H4 (cell line): Measurements from ENCODE around the gene MACROD2. TPM values are rescaled to one million over a fixed set of nuclear protein-coding genes. Genes with fewer than 3 reads are reported as not detected.

Experiments
- DNase-seq: peaks from one replicate; pipeline ENCODE4 v3.0.0-alpha.2; 2015; ENCODE audit warnings: low spot score
- total RNA-seq: library from RNA; depleted of rRNA; stranded (reverse); fragments of >200 nt; shearing (Covaris generic); gene quantifications from 2 replicates; pipeline ENCODE4 v1.2.3, GENCODE V29; 2014

Gene MACROD2
- total RNA-seq, 1 experiment from 2014 or later = 1.2 TPM

- DNase-seq = no peak
These were observed 2055.1 kb downstream of the MACROD2 start for GRCh38 chr20:16050366-16050765.

- DNase-seq = no peak
These were observed 2056.7 kb downstream of the MACROD2 start for GRCh38 chr20:16051968-16052367.

GRCh38 chr20:16052456-16052855, 2057.1 kb downstream of the MACROD2 start:
- no peak for DNase-seq

GRCh38 chr20:16054985-16055384, 2059.7 kb downstream of the MACROD2 start:
- DNase-seq = no peak

- DNase-seq = no peak
These were observed 2062.3 kb downstream of the MACROD2 start for GRCh38 chr20:16057651-16058050.

- DNase-seq = no peak
These were observed 2063.0 kb downstream of the MACROD2 start for GRCh38 chr20:16058268-16058667.

- DNase-seq = no peak
These were observed 2064.5 kb downstream of the MACROD2 start for GRCh38 chr20:16059841-16060240.

GRCh38 chr20:16061351-16061750, 2066.0 kb downstream of the MACROD2 start:
- no peak for DNase-seq

GRCh38 chr20:16062661-16063581, 2067.6 kb downstream of the MACROD2 start:
- DNase-seq = no peak

- DNase-seq = no peak
These were observed 2068.6 kb downstream of the MACROD2 start for GRCh38 chr20:16063881-16064280.

GRCh38 chr20:16064989-16065707, 2069.8 kb downstream of the MACROD2 start:
- no peak for DNase-seq

GRCh38 chr20:16066571-16066970, 2071.3 kb downstream of the MACROD2 start:
- no peak for DNase-seq

GRCh38 chr20:16069389-16070010, 2074.2 kb downstream of the MACROD2 start:
- no peak for DNase-seq

GRCh38 chr20:16072220-16072619, 2076.9 kb downstream of the MACROD2 start:
- no peak for DNase-seq

GRCh38 chr20:16078172-16078898, 2083.0 kb downstream of the MACROD2 start:
- no peak for DNase-seq

GRCh38 chr20:16081421-16081820, 2086.1 kb downstream of the MACROD2 start:
- DNase-seq = no peak

- DNase-seq = no peak
These were observed 2086.8 kb downstream of the MACROD2 start for GRCh38 chr20:16082051-16082550.

- no peak for DNase-seq
These were observed 2088.4 kb downstream of the MACROD2 start for GRCh38 chr20:16083639-16084280.

- DNase-seq = no peak
These were observed 2099.9 kb downstream of the MACROD2 start for GRCh38 chr20:16095226-16095625.

GRCh38 chr20:16096756-16097326, 2101.5 kb downstream of the MACROD2 start:
- no peak for DNase-seq

- no peak for DNase-seq
These were observed 2102.5 kb downstream of the MACROD2 start for GRCh38 chr20:16097788-16098187.
